ENCODE measurements around the gene TBCEL. TPM values are rescaled to one million over a fixed set of nuclear protein-coding genes. Genes with fewer than 3 reads are reported as not detected.

The TBCEL gene
- total RNA-seq, 1 experiment from 2014 or later: 23.6 TPM

- no peaks in the 10 kb centered on the region for H3K36me3 ChIP-seq (ENCODE audit: control insufficient read depth, insufficient read depth, low read length)
- Mint-ChIP-seq H3K4me3 (ENCODE audit: unreplicated experiment) (no peak overlapping the region), H3K36me3 (ENCODE audit: insufficient read depth, unreplicated experiment) (no peaks in the 10 kb centered on the region), H3K9me3 (ENCODE audit: unreplicated experiment) (no peaks in the 10 kb centered on the region), H3K27ac (ENCODE audit: unreplicated experiment) (no peak overlapping the region), H3K4me1 (ENCODE audit: low read depth, unreplicated experiment) (peaks cover 8% of the 10 kb centered on the region), H3K27me3 (ENCODE audit: insufficient read depth, unreplicated experiment) (peaks cover 3% of the 10 kb centered on the region)
- no peaks in the 10 kb centered on the region for H3K4me1 ChIP-seq
- TF ChIP-seq, protein P1, sequence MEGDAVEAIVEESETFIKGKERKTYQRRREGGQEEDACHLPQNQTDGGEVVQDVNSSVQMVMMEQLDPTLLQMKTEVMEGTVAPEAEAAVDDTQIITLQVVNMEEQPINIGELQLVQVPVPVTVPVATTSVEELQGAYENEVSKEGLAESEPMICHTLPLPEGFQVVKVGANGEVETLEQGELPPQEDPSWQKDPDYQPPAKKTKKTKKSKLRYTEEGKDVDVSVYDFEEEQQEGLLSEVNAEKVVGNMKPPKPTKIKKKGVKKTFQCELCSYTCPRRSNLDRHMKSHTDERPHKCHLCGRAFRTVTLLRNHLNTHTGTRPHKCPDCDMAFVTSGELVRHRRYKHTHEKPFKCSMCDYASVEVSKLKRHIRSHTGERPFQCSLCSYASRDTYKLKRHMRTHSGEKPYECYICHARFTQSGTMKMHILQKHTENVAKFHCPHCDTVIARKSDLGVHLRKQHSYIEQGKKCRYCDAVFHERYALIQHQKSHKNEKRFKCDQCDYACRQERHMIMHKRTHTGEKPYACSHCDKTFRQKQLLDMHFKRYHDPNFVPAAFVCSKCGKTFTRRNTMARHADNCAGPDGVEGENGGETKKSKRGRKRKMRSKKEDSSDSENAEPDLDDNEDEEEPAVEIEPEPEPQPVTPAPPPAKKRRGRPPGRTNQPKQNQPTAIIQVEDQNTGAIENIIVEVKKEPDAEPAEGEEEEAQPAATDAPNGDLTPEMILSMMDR (IDR thresholded peaks at IDR 0.05; ENCODE audit: insufficient read depth in 1 of 2, low read depth in 1 of 2, low read length in 1 of 2, severe bottlenecking in 1 of 2, unreplicated experiment in 1 of 2): no peak
- POLR2A ChIA-PET: no interaction called here
- DNase-seq: no peak
- CTCF ChIA-PET: no interaction called here
- BruUV-seq (replicated peaks): no TSS peak
- no peaks in the 10 kb centered on the region for H3K9me3 ChIP-seq
- intact Hi-C loops (cut with micrococcal nuclease; ENCODE audit: unreplicated experiment): no loop called here
- no peak overlapping the region for H3K4me3 ChIP-seq (ENCODE audit: low read depth, low read length)
- H3K27me3 ChIP-seq (replicated peaks; ENCODE audit: control insufficient read depth, insufficient read depth, low read length): no peaks in the 10 kb centered on the region
These were observed 76.0 kb downstream of the TBCEL start for GRCh38 chr11:121099885-121100284.

GRCh38 chr11:121100943-121101342, 77.0 kb downstream of the TBCEL start, which contains the start of gene TECTA:
Gene TECTA, plus strand, starts transcription at chr11:121101243. Its CDS starts 1,423 bp downstream, at chr11:121102666.
- H3K27me3 ChIP-seq (replicated peaks; ENCODE audit: control insufficient read depth, insufficient read depth, low read length): no peaks in the 10 kb centered on the region
- BruUV-seq (replicated peaks): no TSS peak
- peaks cover 8% of the 10 kb centered on the region for H3K4me1 Mint-ChIP-seq (ENCODE audit: low read depth, unreplicated experiment)
- H3K36me3 Mint-ChIP-seq (ENCODE audit: insufficient read depth, unreplicated experiment): no peaks in the 10 kb centered on the region
- no peaks in the 10 kb centered on the region for H3K4me1 ChIP-seq
- TF ChIP-seq, protein P1 (IDR thresholded peaks at IDR 0.05; ENCODE audit: insufficient read depth in 1 of 2, low read depth in 1 of 2, low read length in 1 of 2, severe bottlenecking in 1 of 2, unreplicated experiment in 1 of 2): no peak
- no peaks in the 10 kb centered on the region for H3K9me3 Mint-ChIP-seq (ENCODE audit: unreplicated experiment)
- H3K27ac Mint-ChIP-seq (ENCODE audit: unreplicated experiment): no peak within 1 kb of the TSS
- no peaks in the 10 kb centered on the region for H3K36me3 ChIP-seq (ENCODE audit: control insufficient read depth, insufficient read depth, low read length)
- peaks cover 3% of the 10 kb centered on the region for H3K27me3 Mint-ChIP-seq (ENCODE audit: insufficient read depth, unreplicated experiment)
- H3K4me3 ChIP-seq (ENCODE audit: low read depth, low read length): no peak within 1 kb of the TSS
- ChIA-PET POLR2A (no interaction called here), CTCF (no interaction called here)
- no peak for DNase-seq
- no peaks in the 10 kb centered on the region for H3K9me3 ChIP-seq
- H3K4me3 Mint-ChIP-seq (ENCODE audit: unreplicated experiment): no peak within 1 kb of the TSS
- intact Hi-C loops (cut with micrococcal nuclease; ENCODE audit: unreplicated experiment): no loop called here

DNA sequence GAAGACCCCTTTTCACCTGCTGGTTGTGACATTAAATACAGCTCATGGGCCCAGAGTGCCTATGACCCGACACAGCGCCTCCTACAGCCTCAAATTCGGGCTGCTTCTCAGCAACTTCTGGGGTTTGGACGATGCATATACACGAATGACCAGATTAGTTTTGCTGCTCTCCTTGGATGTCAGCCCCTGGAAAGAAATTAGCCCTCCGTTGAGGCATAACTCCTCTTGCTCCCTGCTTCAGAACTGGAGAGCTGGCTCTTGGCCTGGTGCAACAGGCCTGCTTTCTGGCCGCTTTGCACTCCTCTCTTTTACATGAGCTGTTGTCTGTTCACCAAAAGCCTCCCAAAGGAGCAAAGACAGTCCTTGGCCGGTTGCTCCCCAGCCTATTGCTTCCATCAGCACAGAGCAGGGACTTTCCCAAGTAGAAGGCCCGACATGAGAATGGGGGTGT, 80.4 kb downstream of the TBCEL start:
- H3K27ac Mint-ChIP-seq (ENCODE audit: unreplicated experiment): no peak overlapping the region
- ChIA-PET POLR2A (no interaction called here), CTCF (no interaction called here)
- no TSS peak for BruUV-seq (replicated peaks)
- H3K36me3 ChIP-seq (ENCODE audit: control insufficient read depth, insufficient read depth, low read length): no peaks in the 10 kb centered on the region
- intact Hi-C loops (cut with micrococcal nuclease; ENCODE audit: unreplicated experiment): no loop called here
- no peaks in the 10 kb centered on the region for H3K27me3 ChIP-seq (replicated peaks; ENCODE audit: control insufficient read depth, insufficient read depth, low read length)
- no peak overlapping the region for H3K4me3 ChIP-seq (ENCODE audit: low read depth, low read length)
- no peaks in the 10 kb centered on the region for H3K9me3 Mint-ChIP-seq (ENCODE audit: unreplicated experiment)
- no peak for DNase-seq
- no peaks in the 10 kb centered on the region for H3K36me3 Mint-ChIP-seq (ENCODE audit: insufficient read depth, unreplicated experiment)
- H3K27me3 Mint-ChIP-seq (ENCODE audit: insufficient read depth, unreplicated experiment): peaks cover 3% of the 10 kb centered on the region
- peaks cover 8% of the 10 kb centered on the region for H3K4me1 Mint-ChIP-seq (ENCODE audit: low read depth, unreplicated experiment)
- H3K4me3 Mint-ChIP-seq (ENCODE audit: unreplicated experiment): no peak overlapping the region
- H3K4me1 ChIP-seq: no peaks in the 10 kb centered on the region
- H3K9me3 ChIP-seq: no peaks in the 10 kb centered on the region
- TF ChIP-seq, protein P1 (IDR thresholded peaks at IDR 0.05; ENCODE audit: insufficient read depth in 1 of 2, low read depth in 1 of 2, low read length in 1 of 2, severe bottlenecking in 1 of 2, unreplicated experiment in 1 of 2): peak; percentile 17 to 24

All from Caco-2 (cell line).